ENCODE measurements around the gene LHX2. TPM values are rescaled to one million over a fixed set of nuclear protein-coding genes. Genes with fewer than 3 reads are reported as not detected.

LHX2 gene
- total RNA-seq, 1 donor from 2014 or later, result 0.17 TPM

- no peak for DNase-seq (ENCODE audit: low spot score)
Measured at GRCh38 chr9:124032247-124032646, 20.7 kb downstream of the LHX2 start.

GRCh38 chr9:124033348-124033747 lies 21.8 kb downstream of the LHX2 start:
- DNase-seq (ENCODE audit: low spot score), result no peak

GRCh38 chr9:124033967-124034366 lies 22.4 kb downstream of the LHX2 start:
- DNase-seq (ENCODE audit: low spot score), result no peak

- no peak for DNase-seq (ENCODE audit: low spot score)
Measured at GRCh38 chr9:124035001-124035650, 23.6 kb downstream of the LHX2 start.

- DNase-seq (ENCODE audit: low spot score), result no peak
Measured at GRCh38 chr9:124036578-124036977, 25.0 kb downstream of the LHX2 start.

GRCh38 chr9:124037790-124038189 lies 26.2 kb downstream of the LHX2 start:
- no peak for DNase-seq (ENCODE audit: low spot score)

GRCh38 chr9:124038239-124038638 lies 26.7 kb downstream of the LHX2 start:
- no peak for DNase-seq (ENCODE audit: low spot score)

GRCh38 chr9:124038790-124039633 lies 27.4 kb downstream of the LHX2 start:
- DNase-seq (ENCODE audit: low spot score), result no peak

GRCh38 chr9:124040186-124040931 lies 28.8 kb downstream of the LHX2 start:
- DNase-seq (ENCODE audit: low spot score), result no peak

- peak; percentile 43 for DNase-seq (ENCODE audit: low spot score)
Measured at GRCh38 chr9:124040935-124041816, 29.6 kb downstream of the LHX2 start.

GRCh38 chr9:124041817-124042116 lies 30.2 kb downstream of the LHX2 start:
- no peak for DNase-seq (ENCODE audit: low spot score)

- no peak for DNase-seq (ENCODE audit: low spot score)
Measured at GRCh38 chr9:124042201-124042721, 30.7 kb downstream of the LHX2 start.

GRCh38 chr9:124044448-124044847 lies 32.9 kb downstream of the LHX2 start:
- no peak for DNase-seq (ENCODE audit: low spot score)

- DNase-seq (ENCODE audit: low spot score), result peak; percentile 51
Measured at GRCh38 chr9:124045076-124045829, 33.7 kb downstream of the LHX2 start.

GRCh38 chr9:124045830-124046177 lies 34.2 kb downstream of the LHX2 start:
- no peak for DNase-seq (ENCODE audit: low spot score)

- DNase-seq (ENCODE audit: low spot score), result no peak
Measured at GRCh38 chr9:124046189-124046588, 34.6 kb downstream of the LHX2 start.

- no peak for DNase-seq (ENCODE audit: low spot score)
Measured at GRCh38 chr9:124047251-124047672, 35.7 kb downstream of the LHX2 start.

GRCh38 chr9:124050955-124051354 lies 39.4 kb downstream of the LHX2 start:
- DNase-seq (ENCODE audit: low spot score), result no peak

- no peak for DNase-seq (ENCODE audit: low spot score)
Measured at GRCh38 chr9:124052401-124052800, 40.8 kb downstream of the LHX2 start.

- DNase-seq (ENCODE audit: low spot score), result no peak
Measured at GRCh38 chr9:124054582-124055227, 43.1 kb downstream of the LHX2 start.
